Choroid plexus epithelial cell (primary cell): Measurements from ENCODE around the gene ZIC5.

ENCODE experiments used
- DNase-seq: peaks from one replicate; pipeline ENCODE4 v3.0.0-alpha.2; 2010; ENCODE audit warnings: low read depth
- H3K4me3 ChIP-seq: 2 replicates; pipeline ENCODE4 v1.5.1; 2011; ENCODE audit warnings: low read depth, mild to moderate bottlenecking, control low read depth, low read length, moderate library complexity
- TF ChIP-seq, protein P1 (sequence below): conservative IDR thresholded peaks from 2 replicates; pipeline ENCODE4 v1.5.1; 2011; ENCODE audit warnings: low read depth, mild to moderate bottlenecking, control low read depth, inconsistent platforms, low read length, moderate library complexity

ZIC5 gene

DNA sequence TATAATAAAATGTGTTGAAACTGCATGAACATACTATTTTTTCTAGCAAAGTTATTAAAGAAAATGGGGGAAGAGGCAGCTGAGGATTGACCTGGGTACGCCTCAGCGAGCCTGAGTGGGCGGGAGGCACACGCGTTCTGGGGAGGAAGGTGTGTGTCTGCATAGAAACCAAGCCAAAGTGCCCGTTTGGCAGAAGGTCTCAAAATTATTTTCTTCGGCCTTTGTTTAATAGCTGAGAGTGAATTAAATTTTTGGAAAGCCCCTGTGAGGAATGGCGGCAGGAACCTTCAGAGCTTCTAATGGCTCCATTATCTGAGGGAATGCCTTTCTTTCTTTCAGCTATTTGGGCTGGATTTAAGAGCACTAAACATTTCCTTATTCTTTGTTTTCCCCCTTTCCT lies 15.2 kb upstream of the ZIC5 start:
- TF ChIP-seq, protein P1, sequence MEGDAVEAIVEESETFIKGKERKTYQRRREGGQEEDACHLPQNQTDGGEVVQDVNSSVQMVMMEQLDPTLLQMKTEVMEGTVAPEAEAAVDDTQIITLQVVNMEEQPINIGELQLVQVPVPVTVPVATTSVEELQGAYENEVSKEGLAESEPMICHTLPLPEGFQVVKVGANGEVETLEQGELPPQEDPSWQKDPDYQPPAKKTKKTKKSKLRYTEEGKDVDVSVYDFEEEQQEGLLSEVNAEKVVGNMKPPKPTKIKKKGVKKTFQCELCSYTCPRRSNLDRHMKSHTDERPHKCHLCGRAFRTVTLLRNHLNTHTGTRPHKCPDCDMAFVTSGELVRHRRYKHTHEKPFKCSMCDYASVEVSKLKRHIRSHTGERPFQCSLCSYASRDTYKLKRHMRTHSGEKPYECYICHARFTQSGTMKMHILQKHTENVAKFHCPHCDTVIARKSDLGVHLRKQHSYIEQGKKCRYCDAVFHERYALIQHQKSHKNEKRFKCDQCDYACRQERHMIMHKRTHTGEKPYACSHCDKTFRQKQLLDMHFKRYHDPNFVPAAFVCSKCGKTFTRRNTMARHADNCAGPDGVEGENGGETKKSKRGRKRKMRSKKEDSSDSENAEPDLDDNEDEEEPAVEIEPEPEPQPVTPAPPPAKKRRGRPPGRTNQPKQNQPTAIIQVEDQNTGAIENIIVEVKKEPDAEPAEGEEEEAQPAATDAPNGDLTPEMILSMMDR = no peak
- H3K4me3 ChIP-seq = peak overlapping the region; percentile 90
- DNase-seq = peak; percentile 63

DNA sequence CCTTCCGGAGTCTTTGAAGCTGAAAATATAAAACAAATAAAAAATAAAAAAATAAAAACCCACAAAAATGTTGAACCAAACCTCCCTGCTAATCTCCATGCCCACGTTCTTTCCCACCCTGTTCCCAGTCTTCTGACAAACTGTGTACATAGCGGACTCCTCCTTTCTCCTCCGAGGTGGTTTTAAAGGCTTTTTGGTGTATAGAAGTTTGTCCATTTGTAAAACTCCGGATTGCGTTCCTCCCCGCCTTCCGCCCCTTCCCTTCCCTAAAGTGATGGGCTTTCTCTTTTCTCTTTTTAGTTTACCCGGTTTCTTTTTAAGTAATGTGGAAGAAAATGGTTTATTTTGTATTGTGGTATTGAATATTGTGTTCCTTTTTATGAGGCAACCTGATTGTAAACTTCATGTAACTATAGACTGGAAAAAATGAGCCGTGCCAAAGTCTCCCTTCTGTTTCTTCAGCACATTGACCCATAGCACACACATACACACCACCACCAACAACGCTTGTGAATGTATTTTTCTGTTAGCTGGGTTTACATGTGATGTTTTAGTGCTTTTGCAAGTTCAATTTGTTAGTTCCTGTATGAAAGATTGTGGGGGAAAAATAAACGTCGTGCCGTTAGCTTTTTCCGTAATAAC lies 14.4 kb upstream of the ZIC5 start:
- no peak for DNase-seq
- H3K4me3 ChIP-seq = peak overlapping the region; percentile 90
- TF ChIP-seq, protein P1 = no peak

DNA sequence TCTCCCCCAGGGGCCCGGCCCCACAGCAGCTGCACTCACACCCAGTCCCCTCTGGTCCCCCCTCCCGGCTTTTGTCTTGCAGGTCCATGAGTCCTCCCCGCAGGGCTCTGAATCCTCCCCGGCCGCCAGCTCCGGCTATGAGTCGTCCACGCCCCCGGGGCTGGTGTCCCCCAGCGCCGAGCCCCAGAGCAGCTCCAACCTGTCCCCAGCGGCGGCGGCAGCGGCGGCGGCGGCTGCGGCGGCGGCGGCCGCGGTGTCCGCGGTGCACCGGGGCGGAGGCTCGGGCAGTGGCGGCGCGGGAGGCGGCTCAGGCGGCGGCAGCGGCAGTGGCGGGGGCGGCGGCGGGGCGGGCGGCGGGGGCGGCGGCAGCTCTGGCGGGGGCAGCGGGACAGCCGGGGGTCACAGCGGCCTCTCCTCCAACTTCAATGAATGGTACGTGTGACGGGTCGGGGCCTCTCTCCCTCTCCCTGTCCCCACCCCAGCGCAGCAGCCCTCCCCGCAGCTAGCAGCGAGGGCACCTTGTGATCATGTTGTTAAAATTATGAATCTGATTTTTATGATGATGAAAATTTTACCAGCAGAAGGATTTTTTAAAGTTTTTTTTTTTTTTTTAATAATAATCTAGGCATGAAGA lies 13.8 kb upstream of the ZIC5 start:
- TF ChIP-seq, protein P1 = no peak
- no peak for DNase-seq
- H3K4me3 ChIP-seq = peak overlapping the region; percentile 90

DNA sequence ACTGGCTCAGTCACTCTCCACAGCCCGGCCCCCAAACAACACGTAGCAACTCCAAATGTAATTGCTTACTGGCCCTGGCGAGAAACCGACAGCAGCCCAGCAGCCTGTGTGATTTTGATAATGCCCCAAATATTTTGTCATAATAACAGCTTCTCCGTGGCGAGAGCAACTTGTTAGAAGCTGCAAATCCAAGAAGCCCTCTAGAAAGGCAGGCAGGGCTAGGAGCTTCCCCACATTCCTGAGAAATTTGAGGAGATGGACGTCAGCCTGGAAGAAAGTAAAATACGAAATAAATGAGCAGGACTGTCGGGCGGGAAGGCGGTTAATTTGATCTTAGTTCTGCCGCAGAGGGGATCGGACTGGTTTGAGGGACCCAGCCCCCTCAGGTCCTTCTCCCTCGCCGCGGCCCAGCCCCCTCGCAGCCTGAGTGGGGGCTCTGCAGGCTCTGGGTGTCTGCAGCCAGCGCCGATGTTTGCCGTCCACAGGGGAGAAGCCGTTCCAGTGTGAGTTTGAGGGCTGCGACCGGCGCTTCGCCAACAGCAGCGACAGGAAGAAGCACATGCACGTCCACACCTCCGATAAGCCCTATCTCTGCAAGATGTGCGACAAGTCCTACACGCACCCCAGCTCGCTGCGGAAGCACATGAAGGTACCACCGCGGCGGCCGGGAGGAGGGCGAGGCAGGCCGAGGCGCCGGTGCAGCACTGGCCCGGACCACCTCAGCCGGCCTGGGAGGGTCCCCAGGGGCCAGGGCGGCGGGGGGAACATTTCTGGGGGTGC lies 13.1 kb upstream of the ZIC5 start:
- H3K4me3 ChIP-seq = peak overlapping the region; percentile 90
- TF ChIP-seq, protein P1 = no peak
- peak; percentile 63 for DNase-seq

DNA sequence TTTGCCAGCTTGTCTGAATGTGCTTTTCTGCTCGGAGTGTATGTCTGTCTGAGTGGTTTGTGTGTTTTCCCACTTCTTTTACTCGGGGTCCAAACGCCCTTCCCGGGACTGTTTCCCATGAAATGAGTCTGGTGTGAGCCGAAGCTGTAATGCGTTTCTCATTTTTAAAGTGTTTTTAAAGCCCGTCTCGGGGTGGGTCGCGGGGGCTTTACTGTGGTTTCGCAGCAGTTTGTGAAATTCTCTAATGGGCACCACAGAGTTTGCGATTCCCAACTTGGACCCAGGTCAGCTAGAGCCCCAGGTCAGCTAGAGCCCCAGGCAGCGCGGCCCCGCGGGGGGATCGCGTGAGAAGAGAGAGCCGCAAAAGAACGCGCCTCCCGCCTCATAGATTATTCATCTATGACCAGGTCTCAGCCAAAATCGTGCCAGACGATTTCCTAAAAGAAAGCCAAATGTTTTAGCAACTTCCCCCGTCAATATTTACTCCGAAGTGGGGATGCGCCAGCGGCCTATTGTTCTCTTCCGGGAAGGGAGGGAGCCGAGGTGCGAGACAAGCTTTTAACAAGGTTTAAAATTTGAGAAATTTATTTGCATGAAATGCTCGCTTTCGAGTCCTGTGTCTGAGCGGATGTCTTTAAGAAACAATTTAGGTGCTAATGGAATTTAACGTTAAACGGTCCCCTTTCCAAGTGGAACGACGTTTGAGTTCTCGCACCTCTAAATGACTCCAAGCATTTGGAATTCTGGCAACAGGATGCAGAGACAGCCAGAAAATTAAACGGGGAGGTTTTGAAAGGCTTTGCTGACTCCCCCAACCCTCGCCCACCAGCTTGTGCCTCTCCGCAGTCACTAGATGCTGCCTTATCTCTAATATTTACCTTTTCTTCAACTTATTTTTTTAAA lies 12.2 kb upstream of the ZIC5 start:
- peak overlapping the region; percentile 90 for H3K4me3 ChIP-seq
- TF ChIP-seq, protein P1 = no peak
- DNase-seq = no peak

DNA sequence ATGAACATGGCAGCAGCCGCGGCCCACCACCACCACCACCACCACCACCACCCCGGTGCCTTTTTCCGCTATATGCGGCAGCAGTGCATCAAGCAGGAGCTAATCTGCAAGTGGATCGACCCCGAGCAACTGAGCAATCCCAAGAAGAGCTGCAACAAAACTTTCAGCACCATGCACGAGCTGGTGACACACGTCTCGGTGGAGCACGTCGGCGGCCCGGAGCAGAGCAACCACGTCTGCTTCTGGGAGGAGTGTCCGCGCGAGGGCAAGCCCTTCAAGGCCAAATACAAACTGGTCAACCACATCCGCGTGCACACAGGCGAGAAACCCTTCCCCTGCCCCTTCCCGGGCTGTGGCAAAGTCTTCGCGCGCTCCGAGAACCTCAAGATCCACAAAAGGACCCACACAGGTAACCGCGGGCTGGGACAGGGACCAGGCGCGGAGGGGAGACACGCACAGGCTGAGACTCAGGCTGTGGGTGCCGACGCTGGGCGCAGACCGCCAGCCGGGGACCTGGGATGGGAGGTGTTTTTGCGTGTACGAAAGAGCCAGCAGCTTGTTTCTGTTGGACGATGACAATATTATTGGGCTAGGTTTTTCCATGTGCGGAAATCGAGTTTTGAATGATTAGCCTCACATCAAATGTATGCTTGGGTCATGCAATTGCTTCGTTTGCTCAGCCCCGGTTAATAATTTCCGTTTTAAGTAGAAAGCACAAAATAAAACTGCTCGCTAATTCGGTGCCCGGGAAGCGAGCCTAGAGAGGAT lies 11.3 kb upstream of the ZIC5 start:
- DNase-seq = no peak
- TF ChIP-seq, protein P1 = no peak
- H3K4me3 ChIP-seq = peak overlapping the region; percentile 90
